HEK293T (cell line): ENCODE measurements around the gene IER3.

Experiments
- CTCF ChIA-PET: fragments of 350-600 bp; formaldehyde crosslinking; extraction: SDS; loops from one replicate; lab custom pipeline; 2021; ENCODE audit warnings: antibody characterized with exemption, inconsistent platforms; lab: Yijun Ruan, JAX
- POLR2A ChIA-PET: fragments of 350-600 bp; formaldehyde crosslinking; extraction: SDS; loops from one replicate; lab custom pipeline; 2020; ENCODE audit warnings: antibody characterized with exemption, inconsistent platforms; lab: Yijun Ruan, JAX
- DNase-seq: peaks from one replicate; pipeline ENCODE4 v3.0.0; 2012; ENCODE audit warnings: mixed read lengths; ENCODE audit errors: extremely low spot score
- ARNT ChIP-seq: fragments of 450-650 bp; IDR thresholded peaks from 2 replicates; pipeline ENCODE4 v1.6.1; 2017; ENCODE audit warnings: mild to moderate bottlenecking
- BHLHE40 ChIP-seq: fragments of 450-650 bp; IDR thresholded peaks from 2 replicates; pipeline ENCODE4 v1.6.1; 2016; ENCODE audit warnings: mild to moderate bottlenecking, moderate library complexity, borderline replicate concordance
- CTBP1 ChIP-seq: fragments of 450-650 bp; IDR thresholded peaks from 2 replicates; pipeline ENCODE4 v1.6.1; 2016; ENCODE audit warnings: borderline replicate concordance
- ELF4 ChIP-seq: fragments of 450-650 bp; IDR thresholded peaks from 2 replicates; pipeline ENCODE4 v1.6.1; 2017; ENCODE audit warnings: antibody characterized with exemption
- FOXA1 ChIP-seq: fragments of 450-650 bp; IDR thresholded peaks from 2 replicates; pipeline ENCODE4 v1.6.1; 2016; ENCODE audit warnings: mild to moderate bottlenecking
- FOXK2 ChIP-seq: fragments of 450-650 bp; IDR thresholded peaks from 2 replicates; pipeline ENCODE4 v1.6.1; 2016; ENCODE audit warnings: mild to moderate bottlenecking
- FOXM1 ChIP-seq: fragments of 450-650 bp; IDR thresholded peaks from 2 replicates; pipeline ENCODE4 v1.6.1; 2017; ENCODE audit warnings: mild to moderate bottlenecking, borderline replicate concordance
- HDGF ChIP-seq: fragments of 450-650 bp; IDR thresholded peaks from 2 replicates; pipeline ENCODE4 v1.6.1; 2017; ENCODE audit warnings: antibody characterized with exemption, borderline replicate concordance
- L3MBTL2 ChIP-seq: fragments of 450-650 bp; conservative IDR thresholded peaks from 2 replicates; pipeline ENCODE4 v1.6.1; 2016; ENCODE audit warnings: mild to moderate bottlenecking
- LEF1 ChIP-seq: fragments of 450-650 bp; IDR thresholded peaks from 2 replicates; pipeline ENCODE4 v1.6.1; 2017; ENCODE audit warnings: mild to moderate bottlenecking, borderline replicate concordance
- NFRKB ChIP-seq: fragments of 450-650 bp; IDR thresholded peaks from 2 replicates; pipeline ENCODE4 v1.6.1; 2016; ENCODE audit warnings: mild to moderate bottlenecking, moderate library complexity
- PKNOX1 ChIP-seq: fragments of 450-650 bp; IDR thresholded peaks from 2 replicates; pipeline ENCODE4 v1.6.1; 2016
- SP1 ChIP-seq: fragments of 450-650 bp; IDR thresholded peaks from 2 replicates; pipeline ENCODE4 v1.6.1; 2017
- SUZ12 ChIP-seq: fragments of 450-650 bp; IDR thresholded peaks from 2 replicates; pipeline ENCODE4 v1.6.1; 2016; ENCODE audit warnings: mild to moderate bottlenecking
- TARDBP ChIP-seq: fragments of 450-650 bp; IDR thresholded peaks from 2 replicates; pipeline ENCODE4 v1.6.1; 2016
- ZNF384 ChIP-seq: fragments of 450-650 bp; IDR thresholded peaks from 2 replicates; pipeline ENCODE4 v1.6.1; 2016

IER3 gene

GRCh38 chr6:30744054-30744805, at the start of gene IER3:
IER3 (minus strand) TSS chr6:30744547; CDS start chr6:30744518, 29 bp downstream.
- CTCF ChIA-PET: interaction anchor here (0.6 to 1.0 kb wide), 2 partner anchors 27 to 78 kb away, joined by 3 read pairs; partner anchors contain the start of gene MDC1
- POLR2A ChIA-PET: interaction anchor here (0.7 to 2.4 kb wide), 6 partner anchors 8 to 658 kb away, joined by 3 to 8 read pairs (median 4); no protein-coding TSS in a partner anchor
- peak; percentile 76 for DNase-seq
- no peak for TF ChIP-seq SP1
- TF ChIP-seq FOXK2: no peak
- TF ChIP-seq NFRKB: no peak
- TF ChIP-seq ELF4: no peak
- TF ChIP-seq L3MBTL2: peak; percentile 42; the same call in 1 of the 2 replicates
- TF ChIP-seq PKNOX1: peak; percentile 97
- TF ChIP-seq CTBP1: no peak
- TF ChIP-seq SUZ12: no peak
- peak; percentile 93; the same call in 1 of the 2 replicates for TF ChIP-seq ZNF384

GRCh38 chr6:30793521-30794194, 49.3 kb upstream of the IER3 start:
- TF ChIP-seq FOXA1: no peak
- no peak for TF ChIP-seq SUZ12
- no peak for TF ChIP-seq BHLHE40
- TF ChIP-seq HDGF: no peak
- no peak for TF ChIP-seq PKNOX1
- TF ChIP-seq L3MBTL2: no peak
- no peak for TF ChIP-seq ARNT
- TF ChIP-seq ZNF384: no peak
- no peak for TF ChIP-seq LEF1
- TF ChIP-seq FOXK2: no peak
- TF ChIP-seq TARDBP: no peak
- DNase-seq: no peak
- CTCF ChIA-PET: interaction anchor here (0.6 kb wide), 1 partner anchor 60 kb away, joined by 4 read pairs; no protein-coding TSS in a partner anchor
- POLR2A ChIA-PET: interaction anchor here (1.9 kb wide), 1 partner anchor 11 kb away, joined by 6 read pairs; no protein-coding TSS in a partner anchor

GRCh38 chr6:30792786-30793185, 48.4 kb upstream of the IER3 start:
- TF ChIP-seq L3MBTL2 (no peak), FOXM1 (no peak), CTBP1 (no peak), NFRKB (no peak), PKNOX1 (no peak), ARNT (no peak), FOXK2 (no peak), LEF1 (no peak), TARDBP (no peak), SUZ12 (no peak), ELF4 (no peak), SP1 (no peak), HDGF (no peak), BHLHE40 (no peak), ZNF384 (no peak), FOXA1 (no peak)
- ChIA-PET CTCF (no interaction called here), POLR2A (no interaction called here)
- DNase-seq: no peak

- CTCF ChIA-PET: no interaction called here
Observed at GRCh38 chr6:30790724-30791383, 46.5 kb upstream of the IER3 start.

GRCh38 chr6:30789606-30790005, 45.3 kb upstream of the IER3 start:
- CTCF ChIA-PET: no interaction called here
- TF ChIP-seq BHLHE40 (no peak), LEF1 (no peak), ZNF384 (no peak), TARDBP (no peak), ELF4 (no peak), SP1 (no peak), CTBP1 (no peak), SUZ12 (no peak), ARNT (no peak), NFRKB (no peak), FOXK2 (no peak), FOXM1 (no peak), HDGF (no peak), PKNOX1 (no peak), L3MBTL2 (no peak), FOXA1 (no peak)
- POLR2A ChIA-PET: no interaction called here
- DNase-seq: no peak

More at GRCh38 chr6:30790724-30791383, 46.5 kb upstream of the IER3 start:
- no peak for DNase-seq
- TF ChIP-seq TARDBP: no peak
- no peak for TF ChIP-seq FOXM1
- no peak for TF ChIP-seq CTBP1
- no peak for TF ChIP-seq SUZ12
- POLR2A ChIA-PET: interaction anchor here (0.7 kb wide), 1 partner anchor 9 kb away, joined by 3 read pairs; no protein-coding TSS in a partner anchor
